Cerebellar cortex (tissue), 1 donor: ENCODE results near the gene ENDOU.
A peak's percentile ranks its signal among the peaks of the same experiment; 100 is the strongest.

Experiments used
- DNase-seq: peaks from one replicate; pipeline ENCODE4 v3.0.0-alpha.2; 2015; ENCODE audit warnings: low spot score

Gene ENDOU

GRCh38 chr12:47717443-47718193 is 7.7 kb downstream of the ENDOU start:
- DNase-seq = peak; percentile 70

- no peak for DNase-seq
Measured at GRCh38 chr12:47717046-47717442, 8.2 kb downstream of the ENDOU start.

GRCh38 chr12:47715877-47716548 is 9.3 kb downstream of the ENDOU start:
- no peak for DNase-seq

GRCh38 chr12:47715393-47715876 is 9.9 kb downstream of the ENDOU start:
- peak; percentile 92 for DNase-seq

- no peak for DNase-seq
Measured at GRCh38 chr12:47714826-47715386, 10.4 kb downstream of the ENDOU start.

GRCh38 chr12:47712171-47712570 is 13.1 kb downstream of the ENDOU start:
- DNase-seq = no peak

GRCh38 chr12:47711448-47711847 is 13.8 kb downstream of the ENDOU start:
- DNase-seq = no peak

GRCh38 chr12:47710278-47710677 is 15.0 kb downstream of the ENDOU start:
- DNase-seq = no peak

GRCh38 chr12:47709671-47710070 is 15.6 kb downstream of the ENDOU start:
- no peak for DNase-seq

GRCh38 chr12:47709237-47709636 is 16.1 kb downstream of the ENDOU start:
- no peak for DNase-seq

GRCh38 chr12:47707905-47708543 is 17.3 kb downstream of the ENDOU start:
- DNase-seq = no peak

GRCh38 chr12:47707355-47707754 is 17.9 kb downstream of the ENDOU start:
- DNase-seq = no peak

GRCh38 chr12:47705566-47706425 is 19.5 kb downstream of the ENDOU start, which contains the start of gene RPAP3:
TSS of gene RPAP3 (minus strand) at chr12:47706030. CDS start at chr12:47702840, 3,190 bp downstream.
- peak; percentile 92 for DNase-seq

- DNase-seq = peak; percentile 25
Measured at GRCh38 chr12:47705229-47705565, 20.1 kb downstream of the ENDOU start.

- no peak for DNase-seq
Measured at GRCh38 chr12:47704719-47705118, 20.6 kb downstream of the ENDOU start.

- DNase-seq = no peak
Measured at GRCh38 chr12:47700263-47700662, 25.0 kb downstream of the ENDOU start.

- DNase-seq = no peak
Measured at GRCh38 chr12:47698631-47699030, 26.7 kb downstream of the ENDOU start.

GRCh38 chr12:47698055-47698454 is 27.2 kb downstream of the ENDOU start:
- DNase-seq = no peak

- DNase-seq = no peak
Measured at GRCh38 chr12:47689215-47689614, 36.1 kb downstream of the ENDOU start.

GRCh38 chr12:47687636-47688035 is 37.7 kb downstream of the ENDOU start:
- no peak for DNase-seq

GRCh38 chr12:47686645-47687240 is 38.5 kb downstream of the ENDOU start:
- peak; percentile 39 for DNase-seq
